PFSK-1 (cell line): ENCODE measurements around the gene TIMM21.

ENCODE experiments used
- FOXP2 ChIP-seq: optimal IDR thresholded peaks from 2 replicates; pipeline ENCODE3; 2011; ENCODE audit warnings: borderline replicate concordance, control low read depth, inconsistent platforms; ENCODE audit not compliant: insufficient read depth; ENCODE audit errors: extremely low read length, extremely low read depth
- POLR2AphosphoS5 ChIP-seq: IDR thresholded peaks from 2 replicates; pipeline ENCODE4 v1.6.1; 2012; ENCODE audit warnings: low read depth, mild to moderate bottlenecking, control low read depth, low read length, moderate library complexity
- SIN3A ChIP-seq: IDR thresholded peaks from 2 replicates; pipeline ENCODE4 v1.6.1; 2012; ENCODE audit warnings: mild to moderate bottlenecking, low read length, moderate library complexity, borderline replicate concordance; ENCODE audit not compliant: insufficient read depth
- TAF1 ChIP-seq: IDR thresholded peaks from 2 replicates; pipeline ENCODE4 v1.6.1; 2012; ENCODE audit warnings: low read length, control low read depth, borderline replicate concordance; ENCODE audit not compliant: insufficient read depth
- TF ChIP-seq, protein P1 (sequence below), 2 experiments: IDR thresholded peaks; 2 replicates each; pipeline versions ENCODE4 v1.6.1 to v1.8.0; 2011 to 2012; ENCODE audit warnings: low read depth in 2 of 2, low read length in 2 of 2, control low read depth in 1 of 2, inconsistent platforms in 1 of 2, mild to moderate bottlenecking in 1 of 2, moderate library complexity in 1 of 2; ENCODE audit not compliant: insufficient read depth in 1 of 2

The TIMM21 gene

GRCh38 chr18:74113711-74114110 lies 34.6 kb upstream of the TIMM21 start:
- TF ChIP-seq SIN3A (no peak), FOXP2 (no peak), TAF1 (no peak), POLR2AphosphoS5 (no peak)
- TF ChIP-seq, protein P1, sequence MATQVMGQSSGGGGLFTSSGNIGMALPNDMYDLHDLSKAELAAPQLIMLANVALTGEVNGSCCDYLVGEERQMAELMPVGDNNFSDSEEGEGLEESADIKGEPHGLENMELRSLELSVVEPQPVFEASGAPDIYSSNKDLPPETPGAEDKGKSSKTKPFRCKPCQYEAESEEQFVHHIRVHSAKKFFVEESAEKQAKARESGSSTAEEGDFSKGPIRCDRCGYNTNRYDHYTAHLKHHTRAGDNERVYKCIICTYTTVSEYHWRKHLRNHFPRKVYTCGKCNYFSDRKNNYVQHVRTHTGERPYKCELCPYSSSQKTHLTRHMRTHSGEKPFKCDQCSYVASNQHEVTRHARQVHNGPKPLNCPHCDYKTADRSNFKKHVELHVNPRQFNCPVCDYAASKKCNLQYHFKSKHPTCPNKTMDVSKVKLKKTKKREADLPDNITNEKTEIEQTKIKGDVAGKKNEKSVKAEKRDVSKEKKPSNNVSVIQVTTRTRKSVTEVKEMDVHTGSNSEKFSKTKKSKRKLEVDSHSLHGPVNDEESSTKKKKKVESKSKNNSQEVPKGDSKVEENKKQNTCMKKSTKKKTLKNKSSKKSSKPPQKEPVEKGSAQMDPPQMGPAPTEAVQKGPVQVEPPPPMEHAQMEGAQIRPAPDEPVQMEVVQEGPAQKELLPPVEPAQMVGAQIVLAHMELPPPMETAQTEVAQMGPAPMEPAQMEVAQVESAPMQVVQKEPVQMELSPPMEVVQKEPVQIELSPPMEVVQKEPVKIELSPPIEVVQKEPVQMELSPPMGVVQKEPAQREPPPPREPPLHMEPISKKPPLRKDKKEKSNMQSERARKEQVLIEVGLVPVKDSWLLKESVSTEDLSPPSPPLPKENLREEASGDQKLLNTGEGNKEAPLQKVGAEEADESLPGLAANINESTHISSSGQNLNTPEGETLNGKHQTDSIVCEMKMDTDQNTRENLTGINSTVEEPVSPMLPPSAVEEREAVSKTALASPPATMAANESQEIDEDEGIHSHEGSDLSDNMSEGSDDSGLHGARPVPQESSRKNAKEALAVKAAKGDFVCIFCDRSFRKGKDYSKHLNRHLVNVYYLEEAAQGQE (IDR thresholded peaks at IDR 0.05; ENCODE audit: insufficient read depth in 1 of 2, low read depth in 2 of 2, low read length in 2 of 2) = no peak

DNA sequence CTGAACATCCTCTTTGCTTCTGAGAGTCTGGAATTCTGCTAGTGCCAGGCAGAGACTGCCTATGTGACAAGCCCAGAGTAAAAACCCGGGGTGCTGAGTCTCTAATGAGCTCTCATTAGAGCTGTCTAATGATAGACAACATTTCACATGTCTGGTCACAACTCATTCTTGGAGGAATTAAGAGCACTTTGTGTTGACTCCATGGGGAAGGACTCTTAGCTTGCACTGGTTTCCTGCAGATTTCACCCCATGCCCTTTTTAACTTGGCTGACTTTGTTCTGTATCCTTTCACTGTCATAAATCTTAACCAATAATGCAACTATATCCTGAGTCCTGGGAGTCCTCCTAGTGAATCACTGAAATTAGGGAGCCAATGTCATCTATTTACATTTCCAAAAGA lies 34.2 kb upstream of the TIMM21 start:
- TF ChIP-seq SIN3A (no peak), FOXP2 (no peak), POLR2AphosphoS5 (no peak), TAF1 (no peak)
- TF ChIP-seq, protein P1 (IDR thresholded peaks at IDR 0.05; ENCODE audit: insufficient read depth in 1 of 2, low read depth in 2 of 2, low read length in 2 of 2) = no peak

GRCh38 chr18:74115046-74115445 lies 33.3 kb upstream of the TIMM21 start:
- TF ChIP-seq, protein P1 (IDR thresholded peaks at IDR 0.05; ENCODE audit: insufficient read depth in 1 of 2, low read depth in 2 of 2, low read length in 2 of 2) = no peak
- no peak for TF ChIP-seq POLR2AphosphoS5
- TF ChIP-seq SIN3A = no peak

DNA sequence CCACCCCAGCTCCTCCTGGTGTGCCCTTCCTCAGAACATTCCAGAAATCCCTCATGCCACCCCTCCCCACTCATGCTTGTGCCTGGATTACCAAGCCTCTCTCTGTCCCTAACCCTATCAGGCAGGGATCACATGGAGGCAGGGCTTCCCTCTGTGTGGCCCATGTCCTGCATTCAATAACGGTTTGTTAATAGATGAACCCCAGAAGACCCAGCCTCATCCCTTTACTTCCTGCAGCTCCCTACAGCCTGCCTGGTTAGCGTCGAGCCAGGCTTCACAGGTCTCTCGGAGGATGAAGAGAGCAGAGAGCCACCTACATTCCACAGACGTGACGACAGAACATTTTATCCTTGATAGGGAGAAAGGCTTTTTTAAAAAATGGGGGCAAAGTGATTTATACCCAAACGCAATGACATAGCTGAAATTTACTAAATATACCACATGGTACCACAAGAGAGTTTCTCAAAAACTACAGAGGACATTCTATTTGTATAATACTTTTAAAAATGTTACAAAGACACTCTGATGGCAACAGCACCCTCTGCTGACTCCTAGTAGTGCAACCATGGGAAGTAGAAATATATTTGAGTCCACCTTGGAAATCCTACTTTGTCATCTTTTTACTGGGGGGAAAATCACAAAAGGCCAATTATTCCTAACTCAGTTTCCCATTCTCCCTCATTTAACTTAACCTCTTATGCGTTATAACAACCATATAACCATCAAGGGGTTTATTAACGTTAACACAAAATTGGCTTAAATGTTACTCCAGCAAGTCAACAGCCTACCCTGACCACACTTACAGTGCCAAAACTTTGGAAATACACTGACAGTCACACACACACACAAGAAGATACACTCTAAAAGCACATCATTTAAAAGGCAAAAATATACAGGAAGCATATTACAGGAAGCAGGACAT lies 31.4 kb upstream of the TIMM21 start:
- TF ChIP-seq POLR2AphosphoS5 (no peak), TAF1 (no peak), FOXP2 (no peak), SIN3A (no peak)
- TF ChIP-seq, protein P1 (IDR thresholded peaks at IDR 0.05; ENCODE audit: insufficient read depth in 1 of 2, low read depth in 2 of 2, low read length in 2 of 2) = no peak
